HEK293 (cell line): Measurements from ENCODE around the gene TWIST2.

ENCODE experiments used
- CTCF ChIA-PET: fragments of 350-600 bp; formaldehyde crosslinking; extraction: SDS; loops from one replicate; lab custom pipeline; 2021; ENCODE audit warnings: antibody characterized with exemption; lab: Yijun Ruan, JAX
- POLR2A ChIA-PET: fragments of 300-600 bp; formaldehyde crosslinking; extraction: SDS; loops from one replicate; lab custom pipeline; 2020; ENCODE audit warnings: antibody characterized with exemption, inconsistent platforms; lab: Yijun Ruan, JAX
- H3K27ac ChIP-seq: fragments of 200-500 bp; sonication (Bioruptor generic); 2 replicates; pipeline ENCODE4 v1.5.1; 2014; ENCODE audit warnings: low read depth, low read length, control low read depth, inconsistent platforms; ENCODE audit errors: extremely low read depth
- H3K36me3 ChIP-seq, 2 experiments: fragments of 200-500 bp in 1 of 2; sonication (Bioruptor generic) in 1 of 2; 1 replicate in 1 of 2; 2 replicates in 1 of 2; pipeline ENCODE4 v1.5.1; 2014 to 2017; ENCODE audit warnings: inconsistent platforms in 2 of 2, low read length in 2 of 2; ENCODE audit not compliant: control insufficient read depth in 2 of 2, insufficient read depth in 1 of 2
- H3K4me1 ChIP-seq: fragments of 200-500 bp; sonication (Bioruptor generic); 2 replicates; pipeline ENCODE4 v1.5.1; 2014; ENCODE audit warnings: mild to moderate bottlenecking, low read length, inconsistent platforms; ENCODE audit not compliant: control insufficient read depth, insufficient read depth
- H3K4me3 ChIP-seq: 2 replicates; pipeline ENCODE4 v1.5.1; 2011; ENCODE audit warnings: low read depth, mild to moderate bottlenecking, control low read depth, low read length, moderate library complexity
- H3K9me3 ChIP-seq: fragments of 200-500 bp; sonication (Bioruptor generic); 2 replicates; pipeline ENCODE4 v1.5.1; 2014; ENCODE audit warnings: low read depth, low read length, inconsistent platforms; ENCODE audit not compliant: control insufficient read depth, insufficient read depth
- GLI4 ChIP-seq: fragments of 450-650 bp; formaldehyde crosslinking; IDR thresholded peaks from 2 replicates; pipeline ENCODE4 v1.5.1; 2016; ENCODE audit warnings: missing biosample characterization, missing genetic modification characterization
- KLF16 ChIP-seq: fragments of 450-650 bp; formaldehyde crosslinking; IDR thresholded peaks from 2 replicates; pipeline ENCODE4 v1.5.1; 2017; ENCODE audit warnings: missing biosample characterization, missing genetic modification characterization
- OVOL3 ChIP-seq: fragments of 450-650 bp; formaldehyde crosslinking; IDR thresholded peaks from 2 replicates; pipeline ENCODE4 v1.5.1; 2016; ENCODE audit warnings: missing biosample characterization, missing genetic modification characterization
- PRDM1 ChIP-seq: fragments of 450-650 bp; formaldehyde crosslinking; IDR thresholded peaks from 2 replicates; pipeline ENCODE4; 2016; ENCODE audit warnings: missing biosample characterization, missing genetic modification characterization
- ZFP37 ChIP-seq: fragments of 450-650 bp; formaldehyde crosslinking; IDR thresholded peaks from 2 replicates; pipeline ENCODE4 v1.5.1; 2016; ENCODE audit warnings: missing biosample characterization, missing genetic modification characterization
- ZNF138 ChIP-seq: fragments of 450-650 bp; formaldehyde crosslinking; IDR thresholded peaks from 2 replicates; pipeline ENCODE4 v1.5.1; 2016; ENCODE audit warnings: missing biosample characterization, missing genetic modification characterization, borderline replicate concordance
- ZNF274 ChIP-seq, 2 experiments: fragments of 200-500 bp in 1 of 2; fragments of 450-650 bp in 1 of 2; sonication (Bioruptor generic) in 1 of 2; formaldehyde crosslinking in 1 of 2; IDR thresholded peaks; 2 replicates each; pipeline versions ENCODE4 v1.5.1 to v1.6.1; 2014 to 2016; ENCODE audit warnings: borderline replicate concordance in 1 of 2, inconsistent platforms in 1 of 2, low read length in 1 of 2, missing biosample characterization in 1 of 2, missing genetic modification characterization in 1 of 2
- ZNF324 ChIP-seq: fragments of 450-650 bp; formaldehyde crosslinking; IDR thresholded peaks from 2 replicates; pipeline ENCODE4 v1.5.1; 2016; ENCODE audit warnings: missing biosample characterization, missing genetic modification characterization
- ZNF416 ChIP-seq: fragments of 450-650 bp; formaldehyde crosslinking; IDR thresholded peaks from 2 replicates; pipeline ENCODE4 v1.5.1; 2016; ENCODE audit warnings: missing biosample characterization, missing genetic modification characterization
- ZNF549 ChIP-seq: fragments of 450-650 bp; IDR thresholded peaks from 2 replicates; pipeline ENCODE4 v1.5.1; 2018; ENCODE audit warnings: missing biosample characterization, missing genetic modification characterization, mild to moderate bottlenecking, inconsistent platforms, moderate library complexity
- ZNF558 ChIP-seq: fragments of 450-650 bp; formaldehyde crosslinking; IDR thresholded peaks from 2 replicates; pipeline ENCODE4 v1.5.1; 2016; ENCODE audit warnings: missing biosample characterization, missing genetic modification characterization
- ZNF596 ChIP-seq: fragments of 450-650 bp; IDR thresholded peaks from 2 replicates; pipeline ENCODE4 v1.5.0; 2018; ENCODE audit warnings: missing biosample characterization, mild to moderate bottlenecking, missing genetic modification characterization, moderate library complexity
- ZNF654 ChIP-seq: fragments of 450-650 bp; formaldehyde crosslinking; IDR thresholded peaks from 2 replicates; pipeline ENCODE4 v1.5.1; 2016; ENCODE audit warnings: low read depth, missing biosample characterization, missing genetic modification characterization
- ZNF777 ChIP-seq: fragments of 450-650 bp; formaldehyde crosslinking; IDR thresholded peaks from 2 replicates; pipeline ENCODE4 v1.5.1; 2017; ENCODE audit warnings: missing biosample characterization, missing genetic modification characterization, borderline replicate concordance
- ZSCAN23 ChIP-seq: fragments of 450-650 bp; formaldehyde crosslinking; IDR thresholded peaks from 2 replicates; pipeline ENCODE4 v1.5.1; 2016; ENCODE audit warnings: missing biosample characterization, missing genetic modification characterization
- ZSCAN30 ChIP-seq: fragments of 450-650 bp; IDR thresholded peaks from 2 replicates; pipeline ENCODE4 v1.5.1; 2018; ENCODE audit warnings: missing biosample characterization, mild to moderate bottlenecking, missing genetic modification characterization, moderate library complexity
- TF ChIP-seq, protein P1 (sequence below): fragments of 450-650 bp; formaldehyde crosslinking; IDR thresholded peaks from 2 replicates; pipeline ENCODE4 v1.5.1; 2016; ENCODE audit warnings: missing biosample characterization, missing genetic modification characterization, low read depth
- TF ChIP-seq, protein P2 (sequence below): fragments of 450-650 bp; formaldehyde crosslinking; IDR thresholded peaks from 2 replicates; pipeline ENCODE4 v1.5.1; 2016; ENCODE audit warnings: missing biosample characterization, missing genetic modification characterization

TWIST2 gene

DNA sequence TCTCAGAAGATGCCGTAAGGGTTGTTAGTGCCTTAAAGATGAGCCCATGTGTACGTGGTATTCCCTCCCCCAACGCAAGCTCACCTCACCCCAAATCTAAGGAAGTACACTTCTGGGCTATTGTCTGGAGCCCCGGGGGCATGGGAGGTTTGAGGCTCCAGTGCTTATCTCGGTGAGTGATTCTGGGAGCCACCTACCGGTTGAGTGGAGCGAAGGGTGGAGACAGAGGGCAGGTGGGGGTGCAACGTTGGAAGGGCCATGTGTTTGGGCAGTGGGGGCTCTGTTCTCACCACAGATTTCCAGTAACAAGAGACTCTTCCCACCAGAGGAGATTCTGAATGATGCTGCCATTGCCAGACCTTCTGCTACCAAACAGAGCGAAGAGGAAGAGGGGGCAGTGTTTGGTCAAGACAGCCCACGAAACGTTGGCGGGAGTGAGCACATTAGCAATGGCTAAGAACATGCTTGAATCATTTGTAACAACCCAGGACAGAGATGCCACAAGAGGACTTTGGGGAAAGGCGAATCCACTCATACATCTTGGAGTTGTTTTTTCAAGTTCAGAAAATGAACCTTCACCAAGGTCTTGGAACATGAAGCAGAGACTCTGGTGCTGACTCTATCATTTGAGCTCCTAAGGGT, 38.7 kb downstream of the TWIST2 start (continued):
- TF ChIP-seq ZSCAN23 (tag by site-specific recombination) (no peak), ZNF777 (tag by site-specific recombination) (no peak), PRDM1 (no peak), OVOL3 (tag by site-specific recombination) (no peak), GLI4 (tag by site-specific recombination) (no peak), ZNF654 (tag by site-specific recombination) (no peak)
- TF ChIP-seq, protein P1, sequence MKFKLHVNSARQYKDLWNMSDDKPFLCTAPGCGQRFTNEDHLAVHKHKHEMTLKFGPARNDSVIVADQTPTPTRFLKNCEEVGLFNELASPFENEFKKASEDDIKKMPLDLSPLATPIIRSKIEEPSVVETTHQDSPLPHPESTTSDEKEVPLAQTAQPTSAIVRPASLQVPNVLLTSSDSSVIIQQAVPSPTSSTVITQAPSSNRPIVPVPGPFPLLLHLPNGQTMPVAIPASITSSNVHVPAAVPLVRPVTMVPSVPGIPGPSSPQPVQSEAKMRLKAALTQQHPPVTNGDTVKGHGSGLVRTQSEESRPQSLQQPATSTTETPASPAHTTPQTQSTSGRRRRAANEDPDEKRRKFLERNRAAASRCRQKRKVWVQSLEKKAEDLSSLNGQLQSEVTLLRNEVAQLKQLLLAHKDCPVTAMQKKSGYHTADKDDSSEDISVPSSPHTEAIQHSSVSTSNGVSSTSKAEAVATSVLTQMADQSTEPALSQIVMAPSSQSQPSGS (tag by site-specific recombination), result no peak
- TF ChIP-seq, all 188 proteins: peak for 0

DNA sequence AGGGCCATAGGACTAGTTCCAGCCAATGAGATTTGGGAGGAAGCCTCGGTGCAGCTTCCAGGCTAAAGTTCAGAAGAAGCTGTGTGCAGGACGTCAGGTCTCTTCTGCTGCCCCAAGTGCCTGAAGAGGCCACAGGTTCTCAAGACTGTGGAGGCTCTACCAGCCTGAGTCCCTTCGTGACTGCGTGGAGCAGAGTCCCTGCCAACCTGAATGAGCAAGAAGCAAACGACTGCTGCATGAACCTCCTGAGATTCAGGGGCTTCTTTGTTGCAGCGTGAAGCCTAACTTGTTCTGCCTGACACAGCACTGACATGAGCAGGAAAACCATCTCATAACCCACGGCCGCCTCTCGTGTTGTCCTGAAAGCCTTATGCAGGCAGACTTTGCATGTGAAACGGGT, 39.7 kb downstream of the TWIST2 start:
- Histone ChIP-seq H3K9me3 (no peaks in the 10 kb centered on the region), H3K27ac (no peak overlapping the region), H3K4me3 (no peak overlapping the region), H3K36me3 (no peaks in the 10 kb centered on the region), H3K4me1 (no peaks in the 10 kb centered on the region)
- no peak for TF ChIP-seq ZNF416 (tag by site-specific recombination)
- no peak for TF ChIP-seq ZNF274 (IDR thresholded peaks at IDR 0.05; ENCODE audit: low read length)
- TF ChIP-seq ZNF274 (tag by site-specific recombination; IDR thresholded peaks at IDR 0.05; ENCODE audit: borderline replicate concordance), result no peak
- ChIA-PET CTCF (no interaction called here), POLR2A (no interaction called here)

DNA sequence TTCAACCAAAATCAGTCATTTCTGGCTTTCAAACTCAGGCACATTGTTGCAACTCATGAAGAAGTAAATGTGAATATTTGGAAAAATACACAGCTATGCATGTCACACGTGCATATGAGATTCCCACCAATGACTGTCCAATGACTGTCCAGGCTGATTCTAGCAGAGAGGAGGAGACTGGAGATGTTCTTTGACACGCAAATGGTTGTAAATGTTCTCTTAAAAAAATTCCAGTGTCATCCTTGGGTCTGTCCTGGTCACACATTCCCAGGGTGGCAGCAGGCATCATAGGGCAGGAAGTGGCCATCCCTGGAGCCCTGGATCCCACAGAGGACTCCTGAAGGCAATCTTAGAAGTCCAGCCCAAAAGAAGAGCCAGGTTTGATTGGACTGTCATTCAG, 40.9 kb downstream of the TWIST2 start:
- no peaks in the 10 kb centered on the region for H3K9me3 ChIP-seq
- CTCF ChIA-PET, result no interaction called here
- no peaks in the 10 kb centered on the region for H3K36me3 ChIP-seq
- H3K4me3 ChIP-seq, result no peak overlapping the region
- TF ChIP-seq ZNF558 (tag by site-specific recombination) (no peak), ZNF596 (tag by site-specific recombination) (no peak), ZFP37 (tag by site-specific recombination) (no peak), ZNF138 (tag by site-specific recombination) (no peak), ZNF324 (tag by site-specific recombination) (no peak), ZNF549 (no peak), KLF16 (tag by site-specific recombination) (no peak), ZSCAN30 (tag by site-specific recombination) (no peak)
- TF ChIP-seq, protein P2, sequence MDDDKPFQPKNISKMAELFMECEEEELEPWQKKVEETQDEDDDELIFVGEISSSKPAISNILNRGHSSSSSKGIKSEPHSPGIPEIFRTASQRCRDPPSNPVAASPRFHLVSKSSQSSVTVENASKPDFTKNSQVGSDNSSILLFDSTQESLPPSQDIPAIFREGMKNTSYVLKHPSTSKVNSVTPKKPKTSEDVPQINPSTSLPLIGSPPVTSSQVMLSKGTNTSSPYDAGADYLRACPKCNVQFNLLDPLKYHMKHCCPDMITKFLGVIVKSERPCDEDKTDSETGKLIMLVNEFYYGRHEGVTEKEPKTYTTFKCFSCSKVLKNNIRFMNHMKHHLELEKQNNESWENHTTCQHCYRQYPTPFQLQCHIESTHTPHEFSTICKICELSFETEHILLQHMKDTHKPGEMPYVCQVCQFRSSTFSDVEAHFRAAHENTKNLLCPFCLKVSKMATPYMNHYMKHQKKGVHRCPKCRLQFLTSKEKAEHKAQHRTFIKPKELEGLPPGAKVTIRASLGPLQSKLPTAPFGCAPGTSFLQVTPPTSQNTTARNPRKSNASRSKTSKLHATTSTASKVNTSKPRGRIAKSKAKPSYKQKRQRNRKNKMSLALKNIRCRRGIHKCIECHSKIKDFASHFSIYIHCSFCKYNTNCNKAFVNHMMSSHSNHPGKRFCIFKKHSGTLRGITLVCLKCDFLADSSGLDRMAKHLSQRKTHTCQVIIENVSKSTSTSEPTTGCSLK (tag by site-specific recombination), result no peak
- H3K4me1 ChIP-seq, result no peaks in the 10 kb centered on the region
- no peak overlapping the region for H3K27ac ChIP-seq
- POLR2A ChIA-PET, result no interaction called here
